HepG2 (cell line): ENCODE measurements around the gene ZNF160. TPM values are rescaled to one million over a fixed set of nuclear protein-coding genes. Genes with fewer than 3 reads are reported as not detected.

ENCODE experiments used
- polyA plus RNA-seq, 8 experiments: library from polyadenylated mRNA; depleted of rRNA in 3 of 8; stranded (reverse) in 7 of 8; unstranded in 1 of 8; fragments of >200 nt; fragmentation: Illumina TruSeq in 4 of 8; extraction: Trizol in 4 of 8; gene quantifications; 2 replicates each; pipeline versions ENCODE4 v1.2.1 to v1.2.3, GENCODE V29; 2011 to 2016; ENCODE audit warnings: low read depth in 4 of 8, missing spikeins in 1 of 8, mixed read lengths in 1 of 8; ENCODE audit not compliant: insufficient read depth in 1 of 8
- total RNA-seq, 5 experiments: library from RNA; depleted of rRNA; stranded (reverse); fragments of >200 nt; fragmentation: Illumina TruSeq; extraction: Trizol; gene quantifications; 2 replicates each; pipeline ENCODE4 v1.2.3, GENCODE V29; 2016; ENCODE audit warnings: low read depth in 1 of 5

The ZNF160 gene
- total and polyA plus RNA-seq, 2 of the 13 experiments (the other 11 are each of a cell fraction or from before 2014, with no cell fraction given) = 8.4 to 12.1 TPM

Other genes with a start within 250 kb of the ZNF160 start
- gene ZNF468, start 245.8 kb downstream of the ZNF160 start, total RNA-seq (2016; rRNA removed; fragmentation: Illumina TruSeq; extraction: Trizol) = 19.7 and 31.0 TPM in 2 replicates
- 8.0 and 9.4 TPM in 2 replicates for gene ZNF468, start 245.8 kb downstream of the ZNF160 start, polyA plus RNA-seq (2011; rRNA removed)
- gene ZNF320, start 205.8 kb downstream of the ZNF160 start, total RNA-seq (2016; rRNA removed; fragmentation: Illumina TruSeq; extraction: Trizol) = 0.49 and 1.3 TPM in 2 replicates
- gene ZNF320, start 205.8 kb downstream of the ZNF160 start, polyA plus RNA-seq (2011; rRNA removed) = 0.05 TPM in 1 of 2 replicates, not detected in the other
- gene ZNF888, start 180.0 kb downstream of the ZNF160 start, total RNA-seq (2016; rRNA removed; fragmentation: Illumina TruSeq; extraction: Trizol) = 7.6 and 10.4 TPM in 2 replicates
- gene ZNF888, start 180.0 kb downstream of the ZNF160 start, polyA plus RNA-seq (2011; rRNA removed) = 1.7 TPM in 2 replicates
- 14.1 and 23.1 TPM in 2 replicates for gene ZNF816, start 140.5 kb downstream of the ZNF160 start, total RNA-seq (2016; rRNA removed; fragmentation: Illumina TruSeq; extraction: Trizol)
- gene ZNF816, start 140.5 kb downstream of the ZNF160 start, polyA plus RNA-seq (2011; rRNA removed) = 5.2 and 6.5 TPM in 2 replicates
- gene ERVV-1, start 89.5 kb downstream of the ZNF160 start, total RNA-seq (2016; rRNA removed; fragmentation: Illumina TruSeq; extraction: Trizol) = not detected in 2 replicates
- not detected in 2 replicates for gene ERVV-1, start 89.5 kb downstream of the ZNF160 start, polyA plus RNA-seq (2011; rRNA removed)
- not detected in 2 replicates for gene ERVV-2, start 58.7 kb downstream of the ZNF160 start, total RNA-seq (2016; rRNA removed; fragmentation: Illumina TruSeq; extraction: Trizol)
- gene ERVV-2, start 58.7 kb downstream of the ZNF160 start, polyA plus RNA-seq (2011; rRNA removed) = 0.03 TPM in 1 of 2 replicates, not detected in the other
- gene ZNF415, start 29.5 kb upstream of the ZNF160 start, total RNA-seq (2016; rRNA removed; fragmentation: Illumina TruSeq; extraction: Trizol) = 0.15 and 0.29 TPM in 2 replicates
- 0.17 and 0.38 TPM in 2 replicates for gene ZNF415, start 29.5 kb upstream of the ZNF160 start, polyA plus RNA-seq (2011; rRNA removed)
- gene ZNF347, start 55.6 kb upstream of the ZNF160 start, total RNA-seq (2016; rRNA removed; fragmentation: Illumina TruSeq; extraction: Trizol) = 5.3 and 6.2 TPM in 2 replicates
- gene ZNF347, start 55.6 kb upstream of the ZNF160 start, polyA plus RNA-seq (2011; rRNA removed) = 1.1 TPM in 2 replicates
- gene ZNF665, start 89.9 kb upstream of the ZNF160 start, total RNA-seq (2016; rRNA removed; fragmentation: Illumina TruSeq; extraction: Trizol) = 0.32 and 0.49 TPM in 2 replicates
- gene ZNF665, start 89.9 kb upstream of the ZNF160 start, polyA plus RNA-seq (2011; rRNA removed) = 0.30 and 0.45 TPM in 2 replicates
- gene ZNF677, start 151.5 kb upstream of the ZNF160 start, total RNA-seq (2016; rRNA removed; fragmentation: Illumina TruSeq; extraction: Trizol) = not detected in 2 replicates
- not detected in 2 replicates for gene ZNF677, start 151.5 kb upstream of the ZNF160 start, polyA plus RNA-seq (2011; rRNA removed)
- not detected in 2 replicates for gene VN1R2, start 154.9 kb upstream of the ZNF160 start, total RNA-seq (2016; rRNA removed; fragmentation: Illumina TruSeq; extraction: Trizol)
- not detected in 2 replicates for gene VN1R2, start 154.9 kb upstream of the ZNF160 start, polyA plus RNA-seq (2011; rRNA removed)
- not detected in 2 replicates for gene VN1R4, start 164.3 kb upstream of the ZNF160 start, total RNA-seq (2016; rRNA removed; fragmentation: Illumina TruSeq; extraction: Trizol)
- gene VN1R4, start 164.3 kb upstream of the ZNF160 start, polyA plus RNA-seq (2011; rRNA removed) = not detected in 2 replicates
- 9.6 and 15.1 TPM in 2 replicates for gene ZNF845, start 230.3 kb upstream of the ZNF160 start, total RNA-seq (2016; rRNA removed; fragmentation: Illumina TruSeq; extraction: Trizol)
- 1.7 and 1.9 TPM in 2 replicates for gene ZNF845, start 230.3 kb upstream of the ZNF160 start, polyA plus RNA-seq (2011; rRNA removed)